Astrocyte (in vitro differentiated cells and primary cell): ENCODE results near the gene MSL1. TPM values are rescaled to one million over a fixed set of nuclear protein-coding genes. Genes with fewer than 3 reads are reported as not detected.
"Not testable (repeated sequence)": the region's sequence is repeated elsewhere in the genome, so short reads cannot be mapped to it uniquely, and the experiment has no call there.

Source experiments
- DNase-seq: peaks from one replicate; pipeline ENCODE4 v3.0.0-alpha.2; 2010; ENCODE audit warnings: low read depth
- FAIRE-seq: peaks from 2 replicates; lab custom pipeline; 2011; peaks lifted over from hg19 to GRCh38; lab: Jason Lieb, UNC
- H2AFZ ChIP-seq: 2 replicates; pipeline ENCODE4 v1.6.0; 2012; ENCODE audit warnings: low read depth, low read length, inconsistent platforms
- H3K27ac ChIP-seq: 2 replicates; pipeline ENCODE4 v1.5.1; 2011; ENCODE audit warnings: low read depth, low read length, inconsistent platforms
- H3K27me3 ChIP-seq: 2 replicates; pipeline ENCODE4 v1.6.0; 2011; ENCODE audit warnings: low read length, inconsistent platforms; ENCODE audit not compliant: insufficient read depth
- H3K36me3 ChIP-seq: 2 replicates; pipeline ENCODE4 v1.5.1; 2011; ENCODE audit warnings: low read length, inconsistent platforms; ENCODE audit not compliant: insufficient read depth
- H3K4me1 ChIP-seq: 2 replicates; pipeline ENCODE4 v1.5.1; 2011; ENCODE audit warnings: low read length, inconsistent platforms; ENCODE audit not compliant: insufficient read depth
- H3K4me2 ChIP-seq: 2 replicates; pipeline ENCODE4 v1.6.0; 2012; ENCODE audit warnings: low read length, inconsistent platforms
- H3K4me3 ChIP-seq: 2 replicates; pipeline ENCODE4 v1.5.1; 2011; ENCODE audit warnings: low read depth, mild to moderate bottlenecking, low read length, inconsistent platforms; ENCODE audit not compliant: insufficient read depth
- H3K79me2 ChIP-seq: 2 replicates; pipeline ENCODE4 v1.6.0; 2012; ENCODE audit warnings: mild to moderate bottlenecking, low read length, inconsistent platforms; ENCODE audit not compliant: insufficient read depth
- H3K9ac ChIP-seq: 2 replicates; pipeline ENCODE4 v1.6.0; 2012; ENCODE audit warnings: mild to moderate bottlenecking, low read length, inconsistent platforms
- H3K9me3 ChIP-seq: 2 replicates; pipeline ENCODE4 v1.5.1; 2012; ENCODE audit warnings: low read depth, mild to moderate bottlenecking, low read length, inconsistent platforms; ENCODE audit not compliant: insufficient read depth
- H4K20me1 ChIP-seq: 2 replicates; pipeline ENCODE4 v1.6.0; 2012; ENCODE audit warnings: low read length, inconsistent platforms; ENCODE audit not compliant: insufficient read depth
- H3K27ac Mint-ChIP-seq: one replicate; pipeline ENCODE4 v1.8.0; 2021; ENCODE audit warnings: mild to moderate bottlenecking, mixed read lengths; ENCODE audit not compliant: unreplicated experiment
- H3K27me3 Mint-ChIP-seq: one replicate; pipeline ENCODE4 v1.8.0; 2021; ENCODE audit warnings: low read depth, mixed read lengths; ENCODE audit not compliant: unreplicated experiment
- H3K36me3 Mint-ChIP-seq: one replicate; pipeline ENCODE4 v1.8.0; 2021; ENCODE audit warnings: low read depth, mixed read lengths; ENCODE audit not compliant: unreplicated experiment
- H3K4me1 Mint-ChIP-seq: one replicate; pipeline ENCODE4 v1.8.0; 2021; ENCODE audit warnings: low read depth, mixed read lengths; ENCODE audit not compliant: unreplicated experiment
- H3K4me3 Mint-ChIP-seq: one replicate; pipeline ENCODE4 v1.8.0; 2021; ENCODE audit warnings: mild to moderate bottlenecking, moderate library complexity, mixed read lengths; ENCODE audit not compliant: unreplicated experiment
- H3K9me3 Mint-ChIP-seq: one replicate; pipeline ENCODE4 v1.8.0; 2021; ENCODE audit warnings: mild to moderate bottlenecking, mixed read lengths; ENCODE audit not compliant: unreplicated experiment
- CTCF ChIP-seq: IDR thresholded peaks from 2 replicates; pipeline ENCODE4 v1.5.1; 2011; ENCODE audit warnings: low read depth, mild to moderate bottlenecking, inconsistent platforms, low read length, moderate library complexity; ENCODE audit not compliant: insufficient read depth
- EZH2 ChIP-seq: IDR thresholded peaks from 2 replicates; pipeline ENCODE4 v1.6.1; 2012; ENCODE audit warnings: mild to moderate bottlenecking, low read length, inconsistent platforms; ENCODE audit not compliant: insufficient read depth
- total RNA-seq: library from RNA; stranded (reverse); gene quantifications from 2 replicates; pipeline ENCODE4 v1.2.1, GENCODE V29; 2021

MSL1 gene
- total RNA-seq, 1 donor from 2014 or later, result 81.9 TPM

- DNase-seq, result no peak
- no peak for TF ChIP-seq CTCF
- TF ChIP-seq EZH2, result no peak
- H3K79me2 ChIP-seq, result peaks cover 49% of the 10 kb centered on the region
- peaks cover 15% of the 10 kb centered on the region for H4K20me1 ChIP-seq
- Mint-ChIP-seq H3K9me3 (no peaks in the 10 kb centered on the region), H3K4me3 (peak overlapping the region; percentile 97), H3K4me1 (peaks cover 13% of the 10 kb centered on the region), H3K27me3 (no peaks in the 10 kb centered on the region), H3K36me3 (peaks cover 14% of the 10 kb centered on the region), H3K27ac (peak overlapping the region; percentile 97)
- peaks cover 25% of the 10 kb centered on the region for H3K36me3 ChIP-seq
- peak overlapping the region; percentile 97 for H3K9ac ChIP-seq
- H3K4me2 ChIP-seq, result peak overlapping the region; percentile 88
- no peak for FAIRE-seq
- H3K27me3 ChIP-seq, result no peaks in the 10 kb centered on the region
- H3K9me3 ChIP-seq, result no peaks in the 10 kb centered on the region
- peaks cover 13% of the 10 kb centered on the region for H3K4me1 ChIP-seq
- peak overlapping the region; percentile 75 for H3K4me3 ChIP-seq
- H3K27ac ChIP-seq, result peak overlapping the region; percentile 80
- peak overlapping the region; percentile 54 for H2AFZ ChIP-seq
These were observed 17.8 kb downstream of the MSL1 start for GRCh38 chr17:40139566-40140058.

- peaks cover 20% of the 10 kb centered on the region for H4K20me1 ChIP-seq
- FAIRE-seq, H3K9me3 Mint-ChIP-seq: not testable (repeated sequence)
These were observed 21.4 kb downstream of the MSL1 start for GRCh38 chr17:40143166-40143565.

GRCh38 chr17:40145476-40145875, 23.7 kb downstream of the MSL1 start:
- Histone ChIP-seq H2AFZ (no peak overlapping the region), H3K36me3 (peaks cover 27% of the 10 kb centered on the region), H3K4me2 (no peak overlapping the region), H3K27ac (no peak overlapping the region), H3K4me3 (no peak overlapping the region), H3K9ac (no peak overlapping the region), H4K20me1 (peaks cover 42% of the 10 kb centered on the region), H3K79me2 (peaks cover 63% of the 10 kb centered on the region), H3K27me3 (no peaks in the 10 kb centered on the region), H3K9me3 (no peaks in the 10 kb centered on the region), H3K4me1 (peaks cover 4% of the 10 kb centered on the region)
- Mint-ChIP-seq H3K27ac (peak overlapping the region; percentile 26), H3K9me3 (no peaks in the 10 kb centered on the region), H3K4me1 (peaks cover 9% of the 10 kb centered on the region), H3K4me3 (no peak overlapping the region), H3K27me3 (no peaks in the 10 kb centered on the region), H3K36me3 (peaks cover 23% of the 10 kb centered on the region)
- DNase-seq (no peak), FAIRE-seq (no peak)
- no peak for TF ChIP-seq EZH2
- TF ChIP-seq CTCF, result no peak

More at GRCh38 chr17:40143166-40143565, 21.4 kb downstream of the MSL1 start:
- H3K4me3 ChIP-seq, H3K9ac ChIP-seq, H3K27ac ChIP-seq, H3K27me3 Mint-ChIP-seq, H3K27me3 ChIP-seq, H3K27ac Mint-ChIP-seq, H3K4me2 ChIP-seq, H3K9me3 ChIP-seq, H3K4me3 Mint-ChIP-seq, H2AFZ ChIP-seq, DNase-seq: not testable (repeated sequence)
- peaks cover 13% of the 10 kb centered on the region for H3K4me1 ChIP-seq
- Mint-ChIP-seq H3K4me1 (peaks cover 13% of the 10 kb centered on the region), H3K36me3 (peaks cover 15% of the 10 kb centered on the region)
- peaks cover 52% of the 10 kb centered on the region for H3K79me2 ChIP-seq
- peaks cover 19% of the 10 kb centered on the region for H3K36me3 ChIP-seq
